ENCODE measurements around the gene IER3. TPM values are rescaled to one million over a fixed set of nuclear protein-coding genes. Genes with fewer than 3 reads are reported as not detected.

IER3 gene
- total RNA-seq, 5 donors from 2014 or later (not counting 1 experiment from before 2014, with no cell fraction given) = 8.9 to 30.8 (median 12.4) TPM

DNA sequence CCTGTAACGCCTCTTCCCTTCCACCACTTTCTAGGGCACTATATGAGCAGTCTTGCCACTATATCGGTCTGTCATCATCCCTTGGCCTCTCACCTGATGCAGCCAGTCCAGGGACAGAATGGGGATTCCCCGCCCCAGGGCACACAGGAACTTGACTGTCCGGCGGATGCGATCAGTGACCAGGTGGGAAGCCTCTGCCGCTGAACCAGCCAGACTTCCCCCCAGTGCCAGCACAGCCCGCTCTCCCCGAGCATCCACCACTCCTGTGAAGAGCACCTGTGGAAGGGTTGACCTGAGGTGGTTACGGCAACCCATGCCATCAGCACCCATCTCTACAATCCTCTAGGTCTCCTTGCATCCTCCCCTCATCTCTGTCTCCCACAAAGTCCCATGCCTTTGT is 41.3 kb downstream of the IER3 start:
- Histone ChIP-seq H3K36me3 (ENCODE audit: control insufficient read depth in 2 of 2, extremely low read depth in 1 of 2, insufficient read depth in 1 of 2, low read length in 1 of 2) (peaks cover 13 to 30% of the 10 kb centered on the region in 2 donors), H3K27me3 (replicated peaks in 1 of 2; ENCODE audit: control insufficient read depth in 2 of 2, extremely low read depth in 1 of 2, insufficient read depth in 2 of 2, low read length in 1 of 2) (no peaks in the 10 kb centered on the region), H3K27ac (ENCODE audit: low read length) (no peak overlapping the region), H3K4me3 (ENCODE audit: control insufficient read depth in 1 of 2, extremely low read depth in 1 of 2, low read length in 1 of 2) (no peak overlapping the region), H3K9me3 (no peaks in the 10 kb centered on the region), H3K4me1 (ENCODE audit: control insufficient read depth in 1 of 2, extremely low read depth in 1 of 2, insufficient read depth in 2 of 2, low read length in 2 of 2) (no peaks in the 10 kb centered on the region)
- CTCF ChIA-PET = no interaction called here
- Mint-ChIP-seq H3K9me3 (no peaks in the 10 kb centered on the region), H3K27me3 (no peaks in the 10 kb centered on the region), H3K27ac (no peak overlapping the region), H3K36me3 (peaks cover 55% of the 10 kb centered on the region), H3K4me1 (no peaks in the 10 kb centered on the region), H3K4me3 (no peak overlapping the region)
- ATAC-seq (replicated peaks in 1 of 4) (no peak), DNase-seq (no peak)
- 96% methylated on average over 6 of the region's 10 CpGs for WGBS (ENCODE audit: insufficient coverage)
- POLR2A ChIA-PET = no interaction called here

DNA sequence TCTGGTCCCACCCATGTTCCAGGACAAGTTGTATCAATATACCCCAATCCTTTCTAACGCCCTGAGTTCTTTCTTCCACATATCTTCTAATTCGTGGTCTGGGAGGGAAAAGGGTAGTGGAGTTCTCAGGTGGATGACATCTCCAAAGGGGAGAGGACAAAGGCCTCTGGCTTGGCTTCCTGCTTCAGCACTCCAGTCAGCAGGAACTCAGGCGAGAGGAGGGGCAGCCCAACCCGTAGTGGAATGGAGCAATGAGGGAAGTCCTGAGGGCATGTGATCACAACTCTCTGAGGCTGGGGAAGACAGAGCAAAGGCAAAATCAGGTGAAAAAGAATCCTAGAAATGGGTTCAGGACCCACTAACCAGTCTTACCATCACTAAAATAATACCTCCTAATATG is 44.0 kb downstream of the IER3 start:
- H3K4me1 ChIP-seq (ENCODE audit: control insufficient read depth in 1 of 2, extremely low read depth in 1 of 2, insufficient read depth in 2 of 2, low read length in 2 of 2) = no peaks in the 10 kb centered on the region
- no peak overlapping the region for H3K4me3 ChIP-seq (ENCODE audit: control insufficient read depth in 1 of 2, extremely low read depth in 1 of 2, low read length in 1 of 2)
- peaks cover 40% of the 10 kb centered on the region for H3K36me3 Mint-ChIP-seq
- ChIA-PET CTCF (interaction anchor here in 1 of 2 donors (0.5 to 1.0 kb wide), 2 partner anchors 21 to 147 kb away, joined by 3 to 5 read pairs; no protein-coding TSS in a partner anchor), POLR2A (interaction anchor here in 1 of 2 donors (0.6 kb wide), 1 partner anchor 539 kb away, joined by 5 read pairs; the partner anchor contains the start of gene TRIM10)
- no peaks in the 10 kb centered on the region for H3K4me1 Mint-ChIP-seq
- H3K27ac ChIP-seq (ENCODE audit: low read length) = no peak overlapping the region
- H3K4me3 Mint-ChIP-seq = no peak overlapping the region
- H3K27ac Mint-ChIP-seq = no peak overlapping the region
- H3K36me3 ChIP-seq (ENCODE audit: control insufficient read depth in 2 of 2, extremely low read depth in 1 of 2, insufficient read depth in 1 of 2, low read length in 1 of 2) = peaks cover 13 to 23% of the 10 kb centered on the region in 2 donors
- no peaks in the 10 kb centered on the region for H3K9me3 ChIP-seq
- WGBS (ENCODE audit: insufficient coverage) = no CpG with 5 or more reads among the region's 4 CpGs
- DNase-seq (no peak), ATAC-seq (replicated peaks in 1 of 4) (no peak)
- no peaks in the 10 kb centered on the region for H3K9me3 Mint-ChIP-seq
- H3K27me3 ChIP-seq (replicated peaks in 1 of 2; ENCODE audit: control insufficient read depth in 2 of 2, extremely low read depth in 1 of 2, insufficient read depth in 2 of 2, low read length in 1 of 2) = no peaks in the 10 kb centered on the region
- H3K27me3 Mint-ChIP-seq = no peaks in the 10 kb centered on the region

DNA sequence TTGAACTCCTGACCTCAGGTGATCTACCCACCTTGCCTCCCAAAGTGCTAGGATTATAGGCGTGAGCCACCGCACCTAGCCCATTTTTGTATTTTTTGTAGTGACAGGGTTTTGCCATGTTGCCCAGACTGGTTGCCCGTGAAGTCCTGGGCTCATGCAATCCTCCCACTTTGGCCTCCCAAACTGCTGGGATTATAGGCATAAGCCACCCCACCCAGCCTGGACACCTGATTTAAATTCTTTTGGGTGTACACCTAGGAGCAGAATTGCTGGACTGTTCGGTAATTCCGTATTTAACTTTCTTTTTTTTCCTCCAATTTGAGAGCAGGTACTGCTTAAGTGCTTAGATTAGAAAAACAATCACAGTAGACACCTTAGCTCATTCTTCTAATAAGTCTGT is 47.9 kb downstream of the IER3 start:
- Mint-ChIP-seq H3K27me3 (no peaks in the 10 kb centered on the region), H3K4me3 (no peak overlapping the region), H3K27ac (no peak overlapping the region), H3K4me1 (peaks cover 4 to 6% (median 4%) of the 10 kb centered on the region in 3 donors), H3K36me3 (peaks cover 11% of the 10 kb centered on the region), H3K9me3 (no peaks in the 10 kb centered on the region)
- WGBS (ENCODE audit: insufficient coverage) = 100% methylated on average over 2 of the region's 5 CpGs
- H3K27me3 ChIP-seq (replicated peaks in 1 of 2; ENCODE audit: control insufficient read depth in 2 of 2, extremely low read depth in 1 of 2, insufficient read depth in 2 of 2, low read length in 1 of 2) = no peaks in the 10 kb centered on the region
- no peak for DNase-seq
- ATAC-seq (replicated peaks in 1 of 4) = no peak
- H3K4me3 ChIP-seq (ENCODE audit: control insufficient read depth in 1 of 2, extremely low read depth in 1 of 2, low read length in 1 of 2) = no peak overlapping the region
- ChIA-PET POLR2A (no interaction called here), CTCF (no interaction called here)
- H3K9me3 ChIP-seq = no peaks in the 10 kb centered on the region
- H3K36me3 ChIP-seq (ENCODE audit: control insufficient read depth in 2 of 2, extremely low read depth in 1 of 2, insufficient read depth in 1 of 2, low read length in 1 of 2) = peaks cover 0 to 3% of the 10 kb centered on the region in 2 donors
- H3K4me1 ChIP-seq (ENCODE audit: control insufficient read depth in 1 of 2, extremely low read depth in 1 of 2, insufficient read depth in 2 of 2, low read length in 2 of 2) = peaks cover under 1 to 2% of the 10 kb centered on the region in 2 experiments
- H3K27ac ChIP-seq (ENCODE audit: low read length) = no peak overlapping the region

Other genes with a start within 250 kb of the IER3 start
- gene GNL1, start 188.1 kb downstream of the IER3 start, total RNA-seq = 100 to 1,000 TPM in 2 of 5 donors, 10 to 100 TPM in 3; 65.5 to 167 (median 72.9) TPM
- gene PRR3, start 187.3 kb downstream of the IER3 start, total RNA-seq = 10 to 100 TPM; 12.8 to 22.1 (median 19.7) TPM
- 10 to 100 TPM; 61.1 to 89.9 (median 73.8) TPM for gene ABCF1, start 173.1 kb downstream of the IER3 start, total RNA-seq
- gene PPP1R10, start 127.3 kb downstream of the IER3 start, total RNA-seq = 100 to 1,000 TPM; 104 to 170 (median 163) TPM
- 10 to 100 TPM; 20.7 to 55.5 (median 50.2) TPM for gene MRPS18B, start 126.7 kb downstream of the IER3 start, total RNA-seq
- gene ATAT1, start 117.7 kb downstream of the IER3 start, total RNA-seq = 10 to 100 TPM in 4 of 5 donors, 1 to 10 TPM in 1; 6.9 to 11.8 (median 10.4) TPM
- 10 to 100 TPM; 24.5 to 39.8 (median 31.4) TPM for gene C6orf136, start 97.4 kb downstream of the IER3 start, total RNA-seq
- gene DHX16, start 71.5 kb downstream of the IER3 start, total RNA-seq = 10 to 100 TPM; 29.0 to 51.9 (median 46.2) TPM
- gene PPP1R18, start 57.9 kb downstream of the IER3 start, total RNA-seq = 100 to 1,000 TPM; 109 to 177 (median 156) TPM
- gene NRM, start 53.6 kb downstream of the IER3 start, total RNA-seq = 1 to 10 TPM; 4.2 to 6.9 (median 5.5) TPM
- gene MDC1, start 27.3 kb downstream of the IER3 start, total RNA-seq = 10 to 100 TPM; 42.3 to 69.7 (median 53.4) TPM
- 100 to 1,000 TPM; 108 to 246 (median 202) TPM for gene TUBB, start 24.2 kb downstream of the IER3 start, total RNA-seq
- 100 to 1,000 TPM in 1 of 5 donors, 10 to 100 TPM in 4; 62.2 to 109 (median 74.2) TPM for gene FLOT1, start 1.9 kb downstream of the IER3 start, total RNA-seq
- 10 to 100 TPM in 4 of 5 donors, 1 to 10 TPM in 1; 8.8 to 23.9 (median 19.3) TPM for gene DDR1, start 140.0 kb upstream of the IER3 start, total RNA-seq
- gene GTF2H4, start 163.7 kb upstream of the IER3 start, total RNA-seq = 10 to 100 TPM; 15.5 to 39.2 (median 33.3) TPM
- 10 to 100 TPM; 25.1 to 55.2 (median 40.9) TPM for gene VARS2, start 169.7 kb upstream of the IER3 start, total RNA-seq
- gene SFTA2, start 187.6 kb upstream of the IER3 start, total RNA-seq = under 1 TPM in 2 of 5 donors, not detected in 3; 0.51 to 0.67 TPM
- gene MUCL3, start 196.4 kb upstream of the IER3 start, total RNA-seq = under 1 TPM in 1 of 5 donors, not detected in 4; 0.09 TPM
- not detected for gene MUC21, start 239.2 kb upstream of the IER3 start, total RNA-seq